DMS153 treated with DMSO at 0.1 percent for 48 hours (cell line): ENCODE data around the gene PPP2R1A.
"Not testable (repeated sequence)": the region's sequence is repeated elsewhere in the genome, so short reads cannot be mapped to it uniquely, and the experiment has no call there.

Experiments
- DNase-seq: peaks from one replicate; lab custom pipeline; 2025; ENCODE audit not compliant: unreplicated experiment; lab: John Stamatoyannopoulos, UW

PPP2R1A gene

GRCh38 chr19:52200044-52200443 is 10.2 kb downstream of the PPP2R1A start:
- DNase-seq, result no peak

- DNase-seq, result not testable (repeated sequence)
Measured at GRCh38 chr19:52200755-52201391, 11.0 kb downstream of the PPP2R1A start.

DNA sequence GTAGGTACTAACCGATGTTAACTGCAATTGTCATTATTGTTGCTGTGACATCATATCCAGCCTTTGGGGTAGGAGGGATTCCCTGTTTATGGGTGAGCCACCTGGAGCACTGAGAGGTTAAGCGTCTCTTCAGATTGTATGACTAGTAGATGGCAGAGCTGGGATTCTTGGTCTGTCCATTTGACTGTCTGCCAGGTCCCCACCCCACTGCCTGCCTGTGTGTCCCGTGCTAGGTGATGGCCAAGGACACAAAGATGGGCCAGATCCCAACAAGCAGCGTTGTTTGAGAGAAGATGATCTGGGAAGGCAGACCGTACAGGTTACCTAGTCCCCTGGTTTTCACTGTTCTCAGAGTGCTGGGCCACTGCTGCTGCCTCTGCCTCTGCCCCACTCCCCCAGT is 16.6 kb downstream of the PPP2R1A start:
- no peak for DNase-seq

GRCh38 chr19:52211203-52211602 is 21.4 kb downstream of the PPP2R1A start:
- DNase-seq, result no peak

DNA sequence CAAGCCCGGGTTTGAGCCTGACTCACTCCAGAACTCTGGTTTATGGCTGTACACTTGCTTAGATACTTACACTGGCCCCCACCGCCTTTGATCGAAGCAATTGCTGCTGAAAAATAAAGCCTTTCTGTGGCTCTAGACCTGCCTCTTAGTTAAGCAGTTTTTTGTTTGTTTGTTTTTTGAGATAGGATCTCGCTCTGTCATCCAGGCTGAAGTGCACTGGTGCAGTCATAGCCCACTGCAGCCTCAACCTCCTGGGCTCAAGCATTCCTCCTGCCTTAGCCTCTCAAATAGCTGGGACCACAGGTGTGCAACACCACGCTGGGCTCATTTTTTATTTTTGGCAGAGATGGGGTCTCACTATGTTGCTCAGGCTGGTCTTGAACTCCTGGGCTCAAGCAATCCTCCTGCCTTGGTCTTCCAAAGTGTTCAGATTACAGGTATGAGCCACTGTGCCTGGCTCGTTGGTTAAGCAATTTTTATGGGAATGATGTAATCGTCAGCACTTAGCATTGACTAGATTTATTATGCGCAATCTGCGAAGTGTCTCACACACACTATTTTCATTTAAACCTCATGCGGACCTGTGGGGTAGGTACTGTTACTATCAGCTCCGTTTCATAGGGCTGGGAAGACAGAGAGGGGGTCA is 22.2 kb downstream of the PPP2R1A start:
- no peak for DNase-seq

DNA sequence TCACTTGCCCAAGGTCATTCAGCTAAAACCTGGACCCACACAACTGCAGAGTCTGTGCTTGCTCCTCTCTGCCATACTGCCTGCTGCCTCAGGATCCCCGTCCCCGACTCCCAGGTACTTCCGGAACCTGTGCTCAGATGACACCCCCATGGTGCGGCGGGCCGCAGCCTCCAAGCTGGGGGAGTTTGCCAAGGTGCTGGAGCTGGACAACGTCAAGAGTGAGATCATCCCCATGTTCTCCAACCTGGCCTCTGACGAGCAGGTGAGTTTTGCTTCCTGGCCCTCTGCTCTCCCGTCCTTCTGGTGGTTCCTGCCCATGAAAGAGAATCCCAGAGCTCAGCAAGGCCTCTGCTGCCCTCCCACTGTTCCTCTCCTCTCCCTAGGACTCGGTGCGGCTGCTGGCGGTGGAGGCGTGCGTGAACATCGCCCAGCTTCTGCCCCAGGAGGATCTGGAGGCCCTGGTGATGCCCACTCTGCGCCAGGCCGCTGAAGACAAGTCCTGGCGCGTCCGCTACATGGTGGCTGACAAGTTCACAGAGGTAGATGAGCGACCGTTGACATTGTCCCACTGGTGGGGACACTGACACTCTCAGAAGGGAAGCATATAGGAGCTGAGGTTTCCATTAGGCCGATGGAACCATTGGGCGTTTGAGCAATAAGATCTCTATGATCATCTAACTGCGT is 22.9 kb downstream of the PPP2R1A start:
- no peak for DNase-seq

DNA sequence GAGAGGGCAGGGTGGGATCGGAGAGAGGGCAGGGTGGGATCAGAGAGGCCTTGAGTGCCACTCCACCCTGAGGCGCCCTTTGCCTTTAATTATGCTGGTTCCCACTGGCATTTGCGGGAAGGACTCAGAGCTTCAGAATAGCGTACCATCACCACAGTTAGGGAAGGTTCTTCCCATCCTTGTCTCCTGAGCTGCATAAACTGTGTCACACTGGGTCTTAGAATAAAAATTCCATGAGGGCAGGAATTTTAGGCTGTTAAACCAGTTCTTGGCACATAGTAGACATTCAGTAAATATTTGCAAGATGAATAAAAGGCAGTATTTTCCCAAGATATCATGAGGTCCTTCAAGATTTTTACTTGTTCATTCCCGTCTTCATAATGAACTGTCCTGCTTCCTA is 24.4 kb downstream of the PPP2R1A start:
- no peak for DNase-seq

DNA sequence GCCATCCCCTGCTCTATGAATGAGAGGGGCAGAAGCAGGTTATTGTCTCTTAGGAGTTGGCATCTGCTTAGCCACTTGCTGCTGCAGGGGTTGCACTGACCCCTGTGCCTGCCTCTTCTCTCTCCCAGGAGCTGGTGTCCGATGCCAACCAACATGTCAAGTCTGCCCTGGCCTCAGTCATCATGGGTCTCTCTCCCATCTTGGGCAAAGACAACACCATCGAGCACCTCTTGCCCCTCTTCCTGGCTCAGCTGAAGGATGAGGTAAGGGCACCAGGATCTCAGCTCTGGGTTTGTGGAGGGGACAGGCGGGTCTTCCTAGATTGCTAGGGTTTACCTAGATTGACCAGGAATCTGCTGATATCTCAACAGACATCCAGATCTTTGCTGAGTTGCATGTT is 26.5 kb downstream of the PPP2R1A start:
- DNase-seq, result no peak

DNA sequence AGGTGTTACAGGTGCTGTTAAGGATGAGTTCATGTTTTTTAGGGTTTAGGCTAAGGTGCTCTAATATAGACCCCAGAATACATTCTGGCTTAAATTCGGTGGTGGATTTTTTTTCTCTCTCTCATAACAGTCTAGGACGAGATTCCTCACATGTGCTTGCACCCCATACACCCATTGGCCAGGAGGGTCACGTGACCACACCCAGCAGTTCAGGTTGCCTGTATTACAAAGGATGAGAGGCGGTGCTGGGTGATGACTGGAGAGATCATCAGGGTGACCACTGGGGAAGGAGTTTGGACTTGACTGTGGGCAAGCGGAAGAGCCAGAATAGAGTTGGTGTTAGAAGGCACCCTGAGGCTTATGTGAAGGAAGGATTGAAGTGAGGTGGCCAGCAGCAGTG is 27.7 kb downstream of the PPP2R1A start:
- DNase-seq, result no peak

DNA sequence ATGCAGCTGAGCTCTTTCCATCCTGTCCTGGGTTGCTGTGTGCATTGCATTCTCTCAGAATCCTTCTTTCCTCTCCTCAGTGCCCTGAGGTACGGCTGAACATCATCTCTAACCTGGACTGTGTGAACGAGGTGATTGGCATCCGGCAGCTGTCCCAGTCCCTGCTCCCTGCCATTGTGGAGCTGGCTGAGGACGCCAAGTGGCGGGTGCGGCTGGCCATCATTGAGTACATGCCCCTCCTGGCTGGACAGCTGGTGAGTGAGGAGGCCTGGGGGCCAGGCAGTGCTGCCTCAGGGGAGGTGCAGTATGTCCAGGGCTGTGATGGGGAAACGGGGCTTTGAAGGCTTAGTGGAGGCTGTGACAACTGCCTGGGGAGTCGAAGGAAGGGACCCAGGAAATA is 29.8 kb downstream of the PPP2R1A start:
- DNase-seq, result no peak

- no peak for DNase-seq
Measured at GRCh38 chr19:52221031-52221430, 31.2 kb downstream of the PPP2R1A start.

- no peak for DNase-seq
Measured at GRCh38 chr19:52221831-52222375, 32.1 kb downstream of the PPP2R1A start.

- DNase-seq, result no peak
Measured at GRCh38 chr19:52224211-52224610, 34.4 kb downstream of the PPP2R1A start.

DNA sequence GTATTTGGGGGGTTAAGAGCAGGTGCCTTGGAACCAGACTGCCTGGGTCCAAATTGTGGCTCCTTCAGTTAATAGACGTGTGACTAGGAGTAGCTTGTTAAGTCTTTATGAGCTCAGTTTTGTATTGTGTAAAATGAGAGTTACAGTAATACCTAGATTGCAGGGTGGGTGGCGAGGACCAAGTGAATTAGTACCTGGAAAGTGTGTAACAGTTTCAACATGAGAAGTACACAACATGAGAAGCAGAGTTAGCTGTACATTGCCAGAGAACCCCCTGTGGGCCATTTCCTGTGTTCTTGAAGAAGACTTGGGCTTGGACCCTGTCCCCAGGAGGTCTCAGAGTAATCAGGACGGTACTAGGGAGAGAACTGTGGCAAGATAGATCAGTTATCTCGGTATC is 36.8 kb downstream of the PPP2R1A start:
- no peak for DNase-seq

- no peak for DNase-seq
Measured at GRCh38 chr19:52227196-52227940, 37.5 kb downstream of the PPP2R1A start.

GRCh38 chr19:52227980-52228379 is 38.1 kb downstream of the PPP2R1A start:
- DNase-seq, result no peak

GRCh38 chr19:52229524-52229923 is 39.7 kb downstream of the PPP2R1A start:
- DNase-seq, result no peak

DNA sequence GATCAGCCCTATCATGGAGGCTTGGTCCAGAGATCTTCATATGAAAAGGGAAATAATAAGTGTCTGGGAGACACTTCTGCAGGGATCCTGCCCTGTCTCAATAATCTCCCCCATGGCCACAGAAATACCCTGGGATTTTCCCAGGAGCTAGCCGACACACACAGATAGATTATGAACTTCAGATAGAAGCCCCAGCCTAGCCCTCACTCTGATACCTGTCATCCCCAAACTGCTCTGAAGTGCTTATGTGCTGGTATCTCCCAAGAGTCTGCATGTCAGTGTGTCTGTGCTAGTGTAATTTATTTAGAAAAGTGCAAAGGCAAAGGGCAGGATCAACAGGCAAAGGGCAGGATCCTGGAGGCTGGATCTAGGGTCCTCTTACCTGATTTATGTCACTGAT is 40.8 kb downstream of the PPP2R1A start:
- no peak for DNase-seq

DNA sequence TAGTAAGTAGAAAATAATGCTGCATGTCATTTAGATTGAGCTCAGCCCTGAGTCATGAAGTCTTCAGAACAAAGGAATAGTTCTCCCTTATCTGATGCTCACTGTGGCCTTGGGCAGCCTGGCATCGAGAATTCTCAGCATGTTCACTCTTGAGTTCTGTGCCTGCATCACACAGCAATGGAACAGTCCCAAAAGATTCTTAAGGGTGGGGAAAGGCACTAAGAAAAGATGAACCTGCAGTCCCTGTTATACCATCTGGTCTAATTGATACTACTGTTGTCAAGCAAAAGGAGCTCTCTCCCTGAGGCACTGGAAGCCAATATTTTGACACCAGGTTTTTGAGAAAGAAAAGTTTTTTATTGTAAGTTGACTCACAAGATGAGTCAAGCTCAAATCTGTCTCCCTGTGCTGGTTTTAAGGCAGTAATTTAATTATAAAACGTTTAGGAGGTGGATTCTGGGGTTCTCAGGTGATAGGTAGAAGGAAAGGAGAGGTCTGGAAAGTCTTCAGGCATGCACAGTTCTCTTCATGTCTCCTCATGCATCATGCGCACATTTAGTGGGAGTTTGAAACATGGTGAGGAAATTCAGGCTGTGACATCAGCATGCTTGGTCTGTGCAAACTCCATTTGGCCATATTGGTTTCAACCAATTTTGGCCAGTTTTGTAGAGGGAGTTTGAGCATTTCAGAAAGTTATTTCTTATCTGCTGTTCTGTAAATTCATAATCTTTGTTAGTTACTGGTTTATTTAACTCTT is 41.5 kb downstream of the PPP2R1A start:
- DNase-seq, result no peak

DNA sequence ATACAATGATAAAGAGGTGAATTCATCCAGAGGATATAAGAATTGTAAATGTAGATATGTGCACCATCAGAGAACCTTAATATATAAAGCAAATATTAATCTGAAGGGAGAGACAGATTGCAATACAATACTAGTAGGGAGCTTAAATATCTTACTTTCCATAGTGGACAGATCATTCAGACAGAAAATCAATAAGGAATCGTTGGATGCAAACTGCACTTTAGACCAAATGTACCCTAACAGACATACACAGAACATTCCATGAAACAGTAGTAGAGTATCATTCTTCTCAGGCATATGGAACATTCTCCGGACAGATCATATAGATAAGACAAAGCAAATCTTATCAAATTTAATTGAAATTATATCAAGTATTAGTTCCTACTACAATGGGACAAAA is 44.6 kb downstream of the PPP2R1A start:
- no peak for DNase-seq

DNA sequence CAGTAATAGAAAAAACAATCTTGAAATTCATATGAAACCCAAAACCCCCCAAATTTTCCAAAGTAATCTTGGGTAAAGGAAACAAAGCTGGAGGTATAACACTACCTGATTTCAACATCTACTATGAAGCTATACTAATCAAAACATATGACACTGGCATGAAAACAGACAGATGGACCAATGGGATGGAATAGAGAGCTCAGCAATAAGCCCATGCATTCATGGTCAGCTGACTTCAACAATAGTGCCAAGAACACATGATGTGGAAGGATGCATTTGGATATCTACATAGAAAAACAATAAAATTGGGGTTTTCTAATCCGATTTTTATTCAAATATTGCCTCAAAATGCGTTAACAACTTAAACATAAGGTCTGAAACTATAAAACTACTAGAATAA is 47.3 kb downstream of the PPP2R1A start:
- DNase-seq, result no peak
